Skeletal muscle satellite cell (primary cell): ENCODE results near the gene CIB2.
"Not testable (repeated sequence)": the region's sequence is repeated elsewhere in the genome, so short reads cannot be mapped to it uniquely, and the experiment has no call there.

Source experiments
- H3K27me3 ChIP-seq: 2 replicates; pipeline ENCODE4 v1.7.0; 2013; ENCODE audit warnings: low read length; ENCODE audit not compliant: control insufficient read depth, insufficient read depth
- H3K36me3 ChIP-seq: 2 replicates; pipeline ENCODE4 v1.7.0; 2013; ENCODE audit warnings: mild to moderate bottlenecking, control low read depth, low read length; ENCODE audit not compliant: insufficient read depth
- H3K4me1 ChIP-seq: 2 replicates; pipeline ENCODE4 v1.7.0; 2013; ENCODE audit warnings: low read length; ENCODE audit not compliant: control insufficient read depth, insufficient read depth
- H3K4me2 ChIP-seq: 2 replicates; pipeline ENCODE4 v1.7.0; 2013; ENCODE audit warnings: mild to moderate bottlenecking, low read length
- H3K4me3 ChIP-seq: 2 replicates; pipeline ENCODE4 v1.7.0; 2013; ENCODE audit warnings: low read length
- H3K9ac ChIP-seq: 2 replicates; pipeline ENCODE4 v1.7.0; 2013; ENCODE audit warnings: mild to moderate bottlenecking, low read depth, low read length, moderate library complexity
- H3K9me3 ChIP-seq: replicated peaks from 2 replicates; pipeline ENCODE4 v1.7.0; 2013; ENCODE audit warnings: mild to moderate bottlenecking, control low read depth, low read length

CIB2 gene

DNA sequence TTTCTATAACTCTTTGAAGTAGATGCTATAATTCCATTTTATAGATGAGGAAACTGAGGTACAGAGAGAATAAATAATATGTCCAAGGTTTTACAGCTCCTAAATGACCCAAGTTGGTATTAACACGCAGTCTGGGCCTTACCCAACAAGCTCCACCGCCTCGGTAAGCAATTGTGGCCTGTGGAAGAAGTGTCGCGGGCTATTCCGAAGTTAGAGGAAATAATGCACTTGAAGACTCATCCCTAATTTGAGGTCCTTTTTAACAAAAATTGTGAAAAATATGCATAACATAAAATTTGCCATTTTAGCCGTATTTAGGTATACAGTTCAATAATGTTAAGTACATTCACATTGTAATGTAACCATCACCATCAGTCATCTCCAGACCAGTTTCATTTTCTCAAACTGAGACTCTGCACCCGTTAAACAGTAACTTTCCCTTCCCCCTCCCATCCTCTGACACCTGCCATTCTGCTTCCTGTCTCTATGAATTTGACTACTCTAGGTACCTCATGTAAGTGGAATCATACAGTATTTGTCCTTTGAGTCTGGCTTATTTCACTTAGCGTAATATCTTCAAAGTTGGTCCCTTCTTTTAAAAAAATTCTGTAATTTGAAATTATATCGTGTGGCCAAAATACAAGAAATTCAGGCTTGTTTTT, 36.1 kb upstream of the CIB2 start:
- no peak overlapping the region for H3K9ac ChIP-seq
- H3K4me2 ChIP-seq, result no peak overlapping the region
- no peaks in the 10 kb centered on the region for H3K4me1 ChIP-seq
- H3K9me3 ChIP-seq, result no peaks in the 10 kb centered on the region
- H3K27me3 ChIP-seq, result no peaks in the 10 kb centered on the region
- no peak overlapping the region for H3K4me3 ChIP-seq
- H3K36me3 ChIP-seq, result peaks cover 58% of the 10 kb centered on the region

- no peak overlapping the region for H3K9ac ChIP-seq
- no peaks in the 10 kb centered on the region for H3K4me1 ChIP-seq
- no peak overlapping the region for H3K4me3 ChIP-seq
- no peaks in the 10 kb centered on the region for H3K9me3 ChIP-seq
- peaks cover 54% of the 10 kb centered on the region for H3K36me3 ChIP-seq
- H3K27me3 ChIP-seq, result no peaks in the 10 kb centered on the region
- H3K4me2 ChIP-seq, result no peak overlapping the region
Measured at GRCh38 chr15:78164010-78164409, 32.8 kb upstream of the CIB2 start.

GRCh38 chr15:78162038-78162437, 30.8 kb upstream of the CIB2 start:
- no peaks in the 10 kb centered on the region for H3K9me3 ChIP-seq
- H3K36me3 ChIP-seq, result peaks cover 43% of the 10 kb centered on the region
- no peaks in the 10 kb centered on the region for H3K27me3 ChIP-seq
- H3K4me2 ChIP-seq, result no peak overlapping the region
- H3K9ac ChIP-seq, result no peak overlapping the region
- H3K4me3 ChIP-seq, result no peak overlapping the region
- no peaks in the 10 kb centered on the region for H3K4me1 ChIP-seq

- Histone ChIP-seq H3K9me3 (no peaks in the 10 kb centered on the region), H3K27me3 (no peaks in the 10 kb centered on the region), H3K36me3 (peaks cover 25% of the 10 kb centered on the region), H3K4me1 (peaks cover 17% of the 10 kb centered on the region), H3K4me3 (no peak overlapping the region), H3K9ac (no peak overlapping the region), H3K4me2 (no peak overlapping the region)
Measured at GRCh38 chr15:78159395-78159794, 28.1 kb upstream of the CIB2 start.

DNA sequence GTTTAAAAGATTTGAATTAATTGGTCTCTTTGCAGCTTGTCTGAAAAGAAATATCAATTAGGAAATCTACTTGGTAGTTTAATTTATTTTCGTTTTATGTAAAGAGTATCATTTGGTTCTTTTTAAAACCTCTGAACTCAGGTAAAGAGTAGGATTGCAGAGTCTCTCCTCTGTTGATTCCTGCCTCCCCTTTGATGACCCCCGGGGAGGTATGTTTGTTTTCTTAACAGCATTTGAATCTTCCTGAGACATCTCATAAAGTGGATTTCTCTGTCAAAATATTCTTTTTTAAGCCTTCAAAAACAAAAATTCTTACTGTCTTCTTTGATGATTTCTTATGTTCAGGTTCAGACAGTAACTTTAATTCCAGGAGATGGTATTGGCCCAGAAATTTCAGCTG, 26.0 kb upstream of the CIB2 start:
- H3K36me3 ChIP-seq, result peaks cover 25% of the 10 kb centered on the region
- no peaks in the 10 kb centered on the region for H3K27me3 ChIP-seq
- no peaks in the 10 kb centered on the region for H3K9me3 ChIP-seq
- no peak overlapping the region for H3K9ac ChIP-seq
- H3K4me3 ChIP-seq, result no peak overlapping the region
- peaks cover 20% of the 10 kb centered on the region for H3K4me1 ChIP-seq
- no peak overlapping the region for H3K4me2 ChIP-seq

GRCh38 chr15:78156653-78157052, 25.4 kb upstream of the CIB2 start:
- H3K4me3 ChIP-seq, result no peak overlapping the region
- H3K9ac ChIP-seq, result no peak overlapping the region
- H3K36me3 ChIP-seq, result peaks cover 20% of the 10 kb centered on the region
- H3K27me3 ChIP-seq, result no peaks in the 10 kb centered on the region
- no peak overlapping the region for H3K4me2 ChIP-seq
- H3K4me1 ChIP-seq, result peaks cover 20% of the 10 kb centered on the region
- no peaks in the 10 kb centered on the region for H3K9me3 ChIP-seq

- Histone ChIP-seq H3K4me2 (no peak overlapping the region), H3K27me3 (no peaks in the 10 kb centered on the region), H3K9ac (no peak overlapping the region), H3K36me3 (peaks cover 12% of the 10 kb centered on the region), H3K4me3 (no peak overlapping the region), H3K9me3 (no peaks in the 10 kb centered on the region), H3K4me1 (peaks cover 20% of the 10 kb centered on the region)
Measured at GRCh38 chr15:78155355-78155939, 24.2 kb upstream of the CIB2 start.

DNA sequence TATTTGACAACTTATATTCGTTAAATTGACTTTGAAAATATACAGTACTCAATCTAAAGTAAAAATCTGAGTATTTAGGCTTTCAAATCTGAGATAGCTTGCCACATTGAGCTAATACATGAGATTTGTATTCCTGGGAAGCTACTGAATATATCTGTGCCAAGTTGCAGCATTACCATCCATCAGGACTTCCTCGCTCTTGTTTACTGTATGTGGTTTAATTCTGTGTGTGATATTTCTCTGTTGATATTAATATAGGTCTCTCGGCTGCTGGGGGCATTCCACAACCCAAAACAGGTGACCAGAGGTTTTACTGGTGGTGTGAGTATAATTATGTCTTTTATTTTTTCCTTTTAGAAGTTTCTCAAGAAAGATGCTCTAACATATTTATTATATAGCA, 23.7 kb upstream of the CIB2 start:
- Histone ChIP-seq H3K4me3 (no peak overlapping the region), H3K36me3 (peaks cover 10% of the 10 kb centered on the region), H3K4me2 (no peak overlapping the region), H3K27me3 (no peaks in the 10 kb centered on the region), H3K9ac (no peak overlapping the region), H3K9me3 (no peaks in the 10 kb centered on the region), H3K4me1 (peaks cover 24% of the 10 kb centered on the region)

DNA sequence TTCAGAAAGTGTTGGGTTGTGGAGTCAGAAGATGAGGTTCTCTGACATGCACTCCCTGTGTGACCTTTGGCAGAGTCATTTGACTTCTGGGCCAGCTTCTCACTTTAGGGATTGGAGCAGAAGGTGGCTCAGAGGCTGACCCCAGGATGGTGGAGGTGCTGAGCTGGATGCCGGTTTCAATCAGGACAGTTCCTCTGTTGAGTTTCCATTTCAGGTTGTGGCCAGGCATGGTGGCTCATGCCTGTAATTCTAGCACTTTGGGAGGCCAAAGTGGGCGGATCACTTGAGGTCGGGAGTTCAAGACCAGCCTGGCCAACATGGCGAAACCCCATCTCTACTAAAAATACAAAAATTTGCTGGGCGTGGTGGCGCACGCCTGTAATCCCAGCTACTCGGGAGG, 19.8 kb upstream of the CIB2 start:
- H3K4me2 ChIP-seq, H3K36me3 ChIP-seq, H3K27me3 ChIP-seq, H3K9me3 ChIP-seq, H3K9ac ChIP-seq, H3K4me3 ChIP-seq: not testable (repeated sequence)
- peaks cover 28% of the 10 kb centered on the region for H3K4me1 ChIP-seq

- no peaks in the 10 kb centered on the region for H3K36me3 ChIP-seq
- peak overlapping the region; percentile 87 for H3K9ac ChIP-seq
- H3K4me3 ChIP-seq, result peak overlapping the region; percentile 92
- H3K4me2 ChIP-seq, result peak overlapping the region; percentile 99
- H3K9me3 ChIP-seq, result no peaks in the 10 kb centered on the region
- H3K4me1 ChIP-seq, result peaks cover 18% of the 10 kb centered on the region
- H3K27me3 ChIP-seq, result no peaks in the 10 kb centered on the region
Measured at GRCh38 chr15:78149805-78150751, 18.8 kb upstream of the CIB2 start.

GRCh38 chr15:78149068-78149804, 18.0 kb upstream of the CIB2 start, which contains the start of gene IDH3A:
Gene IDH3A (plus strand): TSS chr15:78149362. CDS start chr15:78149404, 42 bp downstream.
- peaks cover 14% of the 10 kb centered on the region for H3K4me1 ChIP-seq
- H3K9me3 ChIP-seq, result no peaks in the 10 kb centered on the region
- peak within 1 kb of the TSS; percentile 89 for H3K9ac ChIP-seq
- no peaks in the 10 kb centered on the region for H3K27me3 ChIP-seq
- H3K4me3 ChIP-seq, result peak within 1 kb of the TSS; percentile 92
- no peaks in the 10 kb centered on the region for H3K36me3 ChIP-seq
- H3K4me2 ChIP-seq, result peak within 1 kb of the TSS; percentile 99
